H1 (cell line): ENCODE results near the gene ZNF280C. TPM values are rescaled to one million over a fixed set of nuclear protein-coding genes. Genes with fewer than 3 reads are reported as not detected.

Experiments
- CTCF ChIA-PET: fragments of 300-600 bp; sonication (Branson Sonifier 250); formaldehyde crosslinking; loops from one replicate; lab custom pipeline; 2021; ENCODE audit not compliant: partially characterized antibody; lab: Charles Lee
- POLR2A ChIA-PET: fragments of 300-600 bp; sonication (Branson Sonifier 250); formaldehyde crosslinking; loops from one replicate; lab custom pipeline; 2021; ENCODE audit warnings: inconsistent platforms; ENCODE audit not compliant: partially characterized antibody; lab: Charles Lee
- DNase-seq, 2 experiments: peaks; one replicate each; pipeline versions ENCODE4 v3.0.0 to v3.0.0-alpha.2; 2010 to 2022; ENCODE audit warnings: low spot score in 2 of 2, low read depth in 1 of 2, mixed read lengths in 1 of 2
- FAIRE-seq: peaks from 2 replicates; lab custom pipeline; 2011; peaks lifted over from hg19 to GRCh38; lab: Jason Lieb, UNC
- H2AFZ ChIP-seq: 2 replicates; pipeline ENCODE4 v1.8.1; 2012; ENCODE audit warnings: low read length, inconsistent platforms
- H2AK5ac ChIP-seq: 2 replicates; pipeline ENCODE4 v1.6.1; 2013; ENCODE audit warnings: low read depth, low read length
- H2BK120ac ChIP-seq: replicated peaks from 2 replicates; pipeline ENCODE3; 2013; ENCODE audit warnings: low read depth, low read length, inconsistent platforms
- H2BK12ac ChIP-seq: 2 replicates; pipeline ENCODE4 v1.6.1; 2013; ENCODE audit warnings: low read depth, low read length
- H2BK15ac ChIP-seq: 2 replicates; pipeline ENCODE4 v1.6.1; 2013; ENCODE audit warnings: low read length
- H2BK20ac ChIP-seq: 2 replicates; pipeline ENCODE4 v1.6.1; 2013; ENCODE audit warnings: low read length
- H2BK5ac ChIP-seq: 2 replicates; pipeline ENCODE4 v1.6.1; 2013; ENCODE audit warnings: low read depth, low read length
- H3K14ac ChIP-seq: 2 replicates; pipeline ENCODE4 v1.6.1; 2013; ENCODE audit warnings: inconsistent platforms; ENCODE audit not compliant: insufficient read length
- H3K18ac ChIP-seq: 2 replicates; pipeline ENCODE4 v1.6.1; 2013; ENCODE audit warnings: low read length; ENCODE audit errors: extremely low read depth
- H3K23ac ChIP-seq: 2 replicates; pipeline ENCODE4 v1.6.1; 2013; ENCODE audit warnings: inconsistent platforms; ENCODE audit not compliant: insufficient read length
- H3K23me2 ChIP-seq: 2 replicates; pipeline ENCODE4 v1.6.1; 2013; ENCODE audit warnings: low read depth, low read length
- H3K27ac ChIP-seq: 2 replicates; pipeline ENCODE4 v1.6.1; 2011; ENCODE audit warnings: low read depth, low read length, inconsistent platforms
- H3K27me3 ChIP-seq, 4 experiments: replicated peaks in 1 of 4; 1 replicate in 1 of 4; 2 replicates in 3 of 4; pipeline versions ENCODE4 v1.6.1 to v1.8.1; 2011 to 2013; ENCODE audit warnings: low read length in 3 of 4, mild to moderate bottlenecking in 3 of 4, inconsistent platforms in 2 of 4, mixed read lengths in 2 of 4, moderate library complexity in 1 of 4; ENCODE audit not compliant: control insufficient read depth in 3 of 4, insufficient read depth in 3 of 4; ENCODE audit errors: extremely low read depth in 1 of 4
- H3K36me3 ChIP-seq, 4 experiments: 2 replicates each; pipeline versions ENCODE4 v1.6.1 to v1.8.1; 2011 to 2013; ENCODE audit warnings: mild to moderate bottlenecking in 4 of 4, low read length in 3 of 4, moderate library complexity in 2 of 4, control low read depth in 1 of 4, inconsistent platforms in 1 of 4; ENCODE audit not compliant: insufficient read depth in 4 of 4, control insufficient read depth in 2 of 4
- H3K4ac ChIP-seq: replicated peaks from 2 replicates; pipeline ENCODE3; 2013; ENCODE audit warnings: low read length, low read depth, mixed read lengths, inconsistent platforms; ENCODE audit not compliant: insufficient read length
- H3K4me1 ChIP-seq, 4 experiments: replicated peaks in 1 of 4; 1 replicate in 1 of 4; 2 replicates in 3 of 4; pipeline versions ENCODE4 v1.6.1 to v1.8.1; 2011 to 2013; ENCODE audit warnings: low read length in 3 of 4, inconsistent platforms in 2 of 4, mixed read lengths in 1 of 4; ENCODE audit not compliant: insufficient read depth in 4 of 4, control insufficient read depth in 3 of 4
- H3K4me2 ChIP-seq, 2 experiments: 2 replicates each; pipeline versions ENCODE4 v1.6.1 to v1.8.1; 2011 to 2013; ENCODE audit warnings: low read depth in 2 of 2, low read length in 2 of 2, control low read depth in 1 of 2, inconsistent platforms in 1 of 2, mild to moderate bottlenecking in 1 of 2; ENCODE audit not compliant: insufficient read depth in 1 of 2
- H3K4me3 ChIP-seq, 4 experiments: fragments of 200-600, 300-600 bp in 1 of 4; sonication (generic), shearing (Covaris generic), sonication (Bioruptor Twin) in 1 of 4; 2 replicates each; pipeline versions ENCODE4 v1.5.1 to v1.8.1; 2011 to 2016; ENCODE audit warnings: low read length in 4 of 4, low read depth in 3 of 4, control low read depth in 2 of 4, inconsistent platforms in 2 of 4, mild to moderate bottlenecking in 2 of 4, mixed read lengths in 1 of 4, moderate library complexity in 1 of 4; ENCODE audit not compliant: insufficient read depth in 2 of 4; ENCODE audit errors: extremely low read depth in 1 of 4
- H3K56ac ChIP-seq: replicated peaks from 2 replicates; pipeline ENCODE3; 2013; ENCODE audit warnings: low read depth, mild to moderate bottlenecking, mixed read lengths, low read length, inconsistent platforms; ENCODE audit not compliant: insufficient read length
- H3K79me1 ChIP-seq: 2 replicates; pipeline ENCODE4 v1.6.1; 2013; ENCODE audit warnings: low read depth, low read length, control low read depth
- H3K79me2 ChIP-seq, 2 experiments: 2 replicates each; pipeline versions ENCODE4 v1.6.1 to v1.8.1; 2012 to 2013; ENCODE audit warnings: low read length in 2 of 2, mild to moderate bottlenecking in 2 of 2, inconsistent platforms in 1 of 2; ENCODE audit not compliant: insufficient read depth in 2 of 2, control insufficient read depth in 1 of 2
- H3K9ac ChIP-seq, 4 experiments: replicated peaks in 1 of 4; 1 replicate in 1 of 4; 2 replicates in 3 of 4; pipeline versions ENCODE4 v1.6.1 to v1.8.1; 2011 to 2013; ENCODE audit warnings: low read depth in 3 of 4, low read length in 3 of 4, control low read depth in 2 of 4, mild to moderate bottlenecking in 2 of 4, moderate library complexity in 2 of 4, inconsistent platforms in 1 of 4; ENCODE audit errors: extremely low read depth in 1 of 4
- H3K9me3 ChIP-seq, 2 experiments: 2 replicates each; pipeline versions ENCODE4 v1.6.1 to v1.8.1; 2012 to 2013; ENCODE audit warnings: mild to moderate bottlenecking in 2 of 2, moderate library complexity in 2 of 2, control low read depth in 1 of 2, inconsistent platforms in 1 of 2, low read depth in 1 of 2, low read length in 1 of 2, mixed read lengths in 1 of 2; ENCODE audit not compliant: insufficient read depth in 2 of 2
- H4K20me1 ChIP-seq, 2 experiments: replicated peaks in 1 of 2; 2 replicates each; pipeline versions ENCODE3 to v1.8.1; 2011 to 2013; ENCODE audit warnings: inconsistent platforms in 2 of 2, low read length in 2 of 2, mild to moderate bottlenecking in 1 of 2; ENCODE audit not compliant: insufficient read depth in 2 of 2, control insufficient read depth in 1 of 2
- H4K5ac ChIP-seq: 2 replicates; pipeline ENCODE4 v1.6.1; 2013; ENCODE audit warnings: low read length, low read depth, mixed read lengths, inconsistent platforms; ENCODE audit not compliant: insufficient read length
- H4K8ac ChIP-seq: 2 replicates; pipeline ENCODE4 v1.8.0; 2013; ENCODE audit warnings: mild to moderate bottlenecking, moderate library complexity, low read length, inconsistent platforms; ENCODE audit not compliant: insufficient read depth; ENCODE audit errors: extremely low read depth
- H4K91ac ChIP-seq: replicated peaks from 2 replicates; pipeline ENCODE3; 2013; ENCODE audit warnings: low read length, mixed read lengths, inconsistent platforms; ENCODE audit not compliant: insufficient read length
- BACH1 ChIP-seq: IDR thresholded peaks from 2 replicates; pipeline ENCODE4 v1.6.1; 2012; ENCODE audit warnings: low read length, improper control_type of control experiment
- BCL11A ChIP-seq, 2 experiments: IDR thresholded peaks; one replicate each; pipeline ENCODE4 v1.6.1; 2011; ENCODE audit warnings: low read depth in 2 of 2, low read length in 2 of 2, mild to moderate bottlenecking in 2 of 2
- CEBPB ChIP-seq: IDR thresholded peaks from 2 replicates; pipeline ENCODE4 v1.6.1; 2012; ENCODE audit warnings: low read depth, low read length
- GABPA ChIP-seq: IDR thresholded peaks from 2 replicates; pipeline ENCODE4 v1.6.1; 2011; ENCODE audit warnings: mild to moderate bottlenecking, low read length, moderate library complexity, borderline replicate concordance; ENCODE audit not compliant: insufficient read depth
- KDM4A ChIP-seq: IDR thresholded peaks from one replicate; pipeline ENCODE4 v1.7.1; 2012; ENCODE audit warnings: low read depth, mild to moderate bottlenecking, moderate library complexity, low read length, inconsistent platforms; ENCODE audit not compliant: severe bottlenecking
- KDM5A ChIP-seq: fragments of 200-600 bp; IDR thresholded peaks from 2 replicates; pipeline ENCODE4 v1.7.1; 2012; ENCODE audit warnings: mild to moderate bottlenecking, low read length, inconsistent platforms, mixed read lengths
- MAX ChIP-seq: IDR thresholded peaks from 2 replicates; pipeline ENCODE4 v1.6.1; 2012; ENCODE audit warnings: inconsistent platforms
- POLR2A ChIP-seq, 2 experiments: IDR thresholded peaks; 1 replicate in 1 of 2; 2 replicates in 1 of 2; pipeline ENCODE4 v1.6.1; 2011; ENCODE audit warnings: low read depth in 2 of 2, low read length in 2 of 2, mild to moderate bottlenecking in 2 of 2; ENCODE audit errors: control extremely low read depth in 1 of 2
- SIRT6 ChIP-seq: IDR thresholded peaks from one replicate; pipeline ENCODE4 v1.7.1; 2012; ENCODE audit warnings: low read length, inconsistent platforms
- SP1 ChIP-seq: IDR thresholded peaks from 2 replicates; pipeline ENCODE4 v1.6.1; 2011; ENCODE audit warnings: low read depth, low read length
- SP4 ChIP-seq: IDR thresholded peaks from 2 replicates; pipeline ENCODE4 v1.6.1; 2012; ENCODE audit warnings: low read length, inconsistent platforms
- TAF7 ChIP-seq: optimal IDR thresholded peaks from 2 replicates; pipeline ENCODE3; 2011; ENCODE audit warnings: low read depth, mild to moderate bottlenecking, inconsistent platforms, low read length, moderate library complexity, borderline replicate concordance
- WGBS, 2 experiments: shearing (Covaris generic) in 1 of 2; methylation state at CpG; one replicate each; pipeline versions ENCODE4 v1.1.6 to v1.1.7; 2013 to 2015; ENCODE audit warnings: low lambda C conversion rate in 2 of 2, mixed read lengths in 2 of 2, inconsistent platforms in 1 of 2, low coverage in 1 of 2, missing lambda C conversion rate in 1 of 2; ENCODE audit not compliant: insufficient replicate concordance in 2 of 2, insufficient coverage in 1 of 2, insufficient read length in 1 of 2; ENCODE audit errors: extremely low coverage in 1 of 2, missing lambda C conversion rate in 1 of 2; 5-methylcytosine and 5-hydroxymethylcytosine counted together
- polyA plus RNA-seq, 7 experiments: library from polyadenylated mRNA; depleted of rRNA in 3 of 7; stranded (reverse) in 5 of 7; unstranded in 2 of 7; fragments of >200 nt in 5 of 7; fragments of 200-250 nt in 2 of 7; gene quantifications; 1 replicate in 5 of 7; 2 replicates in 1 of 7; 4 replicates in 1 of 7; pipeline versions ENCODE4 v1.2.1 to v1.2.3, GENCODE V29; 2011 to 2013; ENCODE audit warnings: missing spikeins in 2 of 7, mixed read lengths in 2 of 7
- total RNA-seq: library from RNA; stranded (reverse); fragmentation: NEBNext Ultra II Directional; extraction: Animal tissue kit (Norgen Biotek cat#: 25700); gene quantifications from 2 replicates; pipeline ENCODE4 v1.2.1, GENCODE V29; 2021
- TF ChIP-seq, protein P1 (sequence below): IDR thresholded peaks from 2 replicates; pipeline ENCODE4 v1.6.1; 2012; ENCODE audit warnings: inconsistent platforms

The ZNF280C gene
- total and polyA plus RNA-seq, 2 of the 8 experiments (the other 6 are each of a cell fraction or from before 2014, with no cell fraction given): 8.4 to 13.4 TPM

GRCh38 chrX:130280901-130281300 lies 12.2 kb upstream of the ZNF280C start:
- Histone ChIP-seq H3K79me2 (no peaks in the 10 kb centered on the region), H3K9me3 (no peaks in the 10 kb centered on the region), H3K4me2 (peak overlapping the region; percentile 24 to 42), H3K36me3 (no peaks in the 10 kb centered on the region), H3K14ac (no peak overlapping the region), H2AK5ac (no peak overlapping the region), H3K27ac (no peak overlapping the region; the same call in 1 of the 2 replicates), H3K9ac (no peak overlapping the region), H2BK15ac (no peak overlapping the region), H4K20me1 (no peaks in the 10 kb centered on the region), H3K4me3 (peak overlapping the region in 1 of 4 experiments; percentile 42; a peak in 1 of 8 replicates), H4K5ac (peak overlapping the region; percentile 8), H3K18ac (peak overlapping the region; percentile 76; the same call in 1 of the 2 replicates), H3K79me1 (no peaks in the 10 kb centered on the region), H3K27me3 (no peaks in the 10 kb centered on the region), H4K8ac (no peak overlapping the region), H2BK20ac (0 out of 2 replicates have a peak overlapping the region, but pooled peaks have one; percentile 72), H2BK5ac (peak overlapping the region; percentile 6; the same call in 1 of the 2 replicates), H2BK12ac (no peak overlapping the region), H3K4me1 (peaks cover 0 to 2% (median 0%) of the 10 kb centered on the region in 4 experiments; a peak in 4 of 7 replicates), H2BK120ac (no peak overlapping the region), H3K4ac (no peak overlapping the region), H4K91ac (no peak overlapping the region), H3K23me2 (no peaks in the 10 kb centered on the region), H3K56ac (no peak overlapping the region), H3K23ac (no peak overlapping the region), H2AFZ (no peak overlapping the region)
- peak; percentile 74 for FAIRE-seq
- CTCF ChIA-PET: no interaction called here
- 10% methylated on average over 3 of the region's 3 CpGs; no CpG with 5 or more reads in 1 of the 2 experiments for WGBS, 2 experiments
- POLR2A ChIA-PET: interaction anchor here (0.7 kb wide), 1 partner anchor 110 kb away, joined by 4 read pairs; no protein-coding TSS in a partner anchor
- no peak for DNase-seq
- TF ChIP-seq, protein P1, sequence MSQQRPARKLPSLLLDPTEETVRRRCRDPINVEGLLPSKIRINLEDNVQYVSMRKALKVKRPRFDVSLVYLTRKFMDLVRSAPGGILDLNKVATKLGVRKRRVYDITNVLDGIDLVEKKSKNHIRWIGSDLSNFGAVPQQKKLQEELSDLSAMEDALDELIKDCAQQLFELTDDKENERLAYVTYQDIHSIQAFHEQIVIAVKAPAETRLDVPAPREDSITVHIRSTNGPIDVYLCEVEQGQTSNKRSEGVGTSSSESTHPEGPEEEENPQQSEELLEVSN: 0 out of 2 replicates have a peak, but pooled peaks have one; percentile 28
- TF ChIP-seq BACH1 (no peak), GABPA (no peak), SP4 (no peak), CEBPB (peak; percentile 70; the same call in 1 of the 2 replicates), SP1 (peak; percentile 84), TAF7 (no peak), MAX (peak; percentile 22; the same call in 1 of the 2 replicates), POLR2A (IDR thresholded peaks at IDR 0.05; ENCODE audit: control extremely low read depth in 1 of 2, low read depth in 2 of 2, low read length in 2 of 2) (0 out of 3 replicates have a peak, but pooled peaks of 1 of the 2 experiments have one; percentile 19), KDM4A (no peak), BCL11A (IDR thresholded peaks at IDR 0.05; ENCODE audit: low read depth in 2 of 2, low read length in 2 of 2) (no peak), SIRT6 (no peak), KDM5A (no peak)
